BE2C (cell line): ENCODE measurements around the gene ODAD2.
"Not testable (repeated sequence)": the region's sequence is repeated elsewhere in the genome, so short reads cannot be mapped to it uniquely, and the experiment has no call there.

Source experiments
- DNase-seq: peaks from one replicate; pipeline ENCODE4 v3.0.0-alpha.2; 2020
- H3K27me3 ChIP-seq: fragments of 250-450 bp; sonication (Bioruptor Pico); 2 replicates; pipeline ENCODE4 v1.5.1; 2020; ENCODE audit warnings: mild to moderate bottlenecking
- H3K36me3 ChIP-seq: fragments of 250-450 bp; sonication (Bioruptor Pico); 2 replicates; pipeline ENCODE4 v1.5.1; 2020; ENCODE audit warnings: mild to moderate bottlenecking
- H3K4me1 ChIP-seq: fragments of 250-450 bp; sonication (Bioruptor Pico); 2 replicates; pipeline ENCODE4 v1.5.1; 2020
- H3K4me3 ChIP-seq: 2 replicates; pipeline ENCODE4 v1.5.1; 2011; ENCODE audit warnings: low read depth, low read length
- H3K9me3 ChIP-seq: fragments of 250-450 bp; sonication (Bioruptor Pico); 2 replicates; pipeline ENCODE4 v1.5.1; 2020
- TF ChIP-seq, protein P1 (sequence below): IDR thresholded peaks from 2 replicates; pipeline ENCODE4 v1.5.1; 2012; ENCODE audit warnings: mild to moderate bottlenecking, low read depth, low read length

Gene ODAD2

DNA sequence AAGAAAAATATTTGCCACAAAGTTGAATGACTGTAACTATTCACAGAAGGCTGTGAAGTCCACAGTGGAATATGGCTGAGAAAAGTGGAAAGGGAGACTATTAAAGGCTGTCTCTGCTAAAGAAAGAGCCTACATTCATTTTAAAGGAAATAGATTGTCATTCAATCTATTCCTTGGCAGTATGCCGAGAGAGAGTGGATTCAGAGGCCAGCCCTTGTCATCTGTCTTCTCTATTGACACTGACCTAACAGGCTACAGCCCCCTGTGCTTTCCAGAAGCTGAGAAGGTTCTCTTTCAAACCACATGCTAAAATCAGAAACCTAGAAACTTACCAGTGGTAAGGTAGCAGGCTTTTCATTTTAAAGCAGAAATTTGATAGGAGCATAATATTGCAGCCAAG is 12.1 kb downstream of the ODAD2 start:
- TF ChIP-seq, protein P1, sequence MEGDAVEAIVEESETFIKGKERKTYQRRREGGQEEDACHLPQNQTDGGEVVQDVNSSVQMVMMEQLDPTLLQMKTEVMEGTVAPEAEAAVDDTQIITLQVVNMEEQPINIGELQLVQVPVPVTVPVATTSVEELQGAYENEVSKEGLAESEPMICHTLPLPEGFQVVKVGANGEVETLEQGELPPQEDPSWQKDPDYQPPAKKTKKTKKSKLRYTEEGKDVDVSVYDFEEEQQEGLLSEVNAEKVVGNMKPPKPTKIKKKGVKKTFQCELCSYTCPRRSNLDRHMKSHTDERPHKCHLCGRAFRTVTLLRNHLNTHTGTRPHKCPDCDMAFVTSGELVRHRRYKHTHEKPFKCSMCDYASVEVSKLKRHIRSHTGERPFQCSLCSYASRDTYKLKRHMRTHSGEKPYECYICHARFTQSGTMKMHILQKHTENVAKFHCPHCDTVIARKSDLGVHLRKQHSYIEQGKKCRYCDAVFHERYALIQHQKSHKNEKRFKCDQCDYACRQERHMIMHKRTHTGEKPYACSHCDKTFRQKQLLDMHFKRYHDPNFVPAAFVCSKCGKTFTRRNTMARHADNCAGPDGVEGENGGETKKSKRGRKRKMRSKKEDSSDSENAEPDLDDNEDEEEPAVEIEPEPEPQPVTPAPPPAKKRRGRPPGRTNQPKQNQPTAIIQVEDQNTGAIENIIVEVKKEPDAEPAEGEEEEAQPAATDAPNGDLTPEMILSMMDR: no peak
- no peaks in the 10 kb centered on the region for H3K36me3 ChIP-seq
- no peak for DNase-seq

DNA sequence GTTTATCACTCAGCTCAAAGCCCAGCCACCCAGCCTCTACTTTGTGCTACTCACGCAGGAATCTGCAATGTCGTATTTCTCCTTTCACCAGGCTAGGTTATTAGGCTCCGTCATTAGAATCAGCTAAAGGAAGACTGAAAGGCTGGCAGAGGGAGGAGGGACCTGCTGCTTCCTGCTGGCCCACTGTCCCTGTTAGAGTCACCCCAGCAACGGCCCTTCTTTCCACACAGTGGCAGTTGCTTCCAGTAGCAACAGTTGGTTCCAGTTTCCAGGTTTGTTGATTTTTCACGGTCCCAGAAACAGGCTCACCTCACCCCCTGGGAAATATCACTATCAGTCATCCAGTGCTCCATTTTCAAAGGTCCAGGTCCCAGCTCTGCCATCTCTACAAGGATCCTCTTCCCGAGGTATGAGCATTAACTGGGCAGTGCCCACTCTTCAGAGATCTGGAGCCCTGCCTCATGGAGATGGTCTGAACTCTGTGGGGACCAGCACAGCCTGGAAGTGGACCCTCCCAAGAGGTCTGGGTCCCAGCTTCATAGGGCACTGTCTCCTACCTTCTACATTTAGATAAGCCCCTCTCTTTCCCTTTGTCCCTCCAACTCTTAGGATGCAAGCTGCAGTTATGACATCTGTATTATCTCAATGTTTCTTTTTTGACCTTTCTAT is 15.9 kb downstream of the ODAD2 start:
- H3K36me3 ChIP-seq: no peaks in the 10 kb centered on the region
- no peak for DNase-seq
- no peaks in the 10 kb centered on the region for H3K9me3 ChIP-seq
- no peak overlapping the region for H3K4me3 ChIP-seq
- H3K27me3 ChIP-seq: no peaks in the 10 kb centered on the region
- TF ChIP-seq, protein P1: no peak
- H3K4me1 ChIP-seq: no peaks in the 10 kb centered on the region

More for the DNA sequence above, 12.1 kb downstream of the ODAD2 start:
- no peaks in the 10 kb centered on the region for H3K4me1 ChIP-seq
- no peaks in the 10 kb centered on the region for H3K27me3 ChIP-seq
- no peak overlapping the region for H3K4me3 ChIP-seq
- no peaks in the 10 kb centered on the region for H3K9me3 ChIP-seq

DNA sequence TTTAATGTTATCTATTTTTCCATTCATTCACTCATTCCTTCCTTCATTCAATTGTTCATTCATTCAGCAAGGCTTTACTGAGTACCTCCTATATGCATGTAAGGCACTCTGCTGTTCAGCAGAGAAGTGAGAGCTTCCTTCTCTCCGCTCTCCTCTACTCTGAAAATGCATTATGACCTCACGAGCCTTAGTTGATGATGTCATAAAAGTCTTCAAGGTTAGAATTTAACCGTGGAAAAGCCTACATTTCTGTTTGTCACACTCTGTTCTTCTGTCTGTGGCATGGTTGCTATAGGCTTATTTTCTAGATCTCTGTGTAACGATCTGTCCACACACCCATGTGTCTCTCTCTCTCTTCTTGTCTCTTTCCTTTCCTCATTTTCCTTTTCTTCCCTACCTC is 17.1 kb downstream of the ODAD2 start:
- H3K27me3 ChIP-seq: no peaks in the 10 kb centered on the region
- TF ChIP-seq, protein P1: no peak
- no peaks in the 10 kb centered on the region for H3K36me3 ChIP-seq
- H3K4me1 ChIP-seq: no peaks in the 10 kb centered on the region
- H3K9me3 ChIP-seq: no peaks in the 10 kb centered on the region
- DNase-seq: no peak
- no peak overlapping the region for H3K4me3 ChIP-seq

DNA sequence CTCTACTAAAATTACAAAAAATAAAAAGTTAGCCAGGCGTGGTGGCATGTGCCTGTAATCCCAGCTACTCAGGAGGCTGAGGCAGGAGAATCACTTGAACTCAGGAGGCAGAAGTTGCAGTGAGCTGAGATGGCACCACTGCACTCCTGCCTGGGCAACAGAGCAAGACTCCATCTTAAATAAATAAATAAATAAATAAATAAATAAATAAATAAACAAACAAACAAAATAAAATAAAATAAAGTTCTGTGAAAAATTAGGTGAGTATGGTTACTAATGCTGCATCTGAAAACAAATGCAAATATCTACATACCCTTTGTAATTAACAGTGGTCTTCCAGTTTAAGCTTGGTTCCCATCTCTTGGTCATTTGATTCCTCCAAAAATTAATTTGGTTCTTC is 28.1 kb downstream of the ODAD2 start:
- not testable (repeated sequence) for H3K36me3 ChIP-seq, H3K9me3 ChIP-seq, H3K27me3 ChIP-seq, H3K4me3 ChIP-seq, DNase-seq, H3K4me1 ChIP-seq

DNA sequence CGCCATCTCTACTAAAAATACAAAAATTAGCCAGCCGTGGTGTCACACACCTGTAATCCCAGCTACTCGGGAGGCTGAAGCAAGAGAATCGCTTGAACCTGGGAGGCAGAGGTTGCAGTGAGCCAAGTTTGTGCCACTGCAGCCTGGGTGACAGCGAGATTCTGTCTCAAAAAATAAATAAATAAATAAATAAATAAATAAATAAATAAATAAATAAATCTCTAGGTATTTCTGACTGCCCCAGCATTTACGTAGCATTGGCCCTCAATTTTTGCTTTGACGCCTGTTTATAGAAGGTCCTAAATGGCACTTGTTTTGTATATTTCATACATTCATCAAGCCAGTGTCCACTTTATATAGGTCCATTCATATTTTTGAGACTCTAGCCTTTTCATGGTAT is 28.9 kb downstream of the ODAD2 start:
- not testable (repeated sequence) for H3K9me3 ChIP-seq, H3K4me1 ChIP-seq, H3K36me3 ChIP-seq, H3K27me3 ChIP-seq, H3K4me3 ChIP-seq, DNase-seq

DNA sequence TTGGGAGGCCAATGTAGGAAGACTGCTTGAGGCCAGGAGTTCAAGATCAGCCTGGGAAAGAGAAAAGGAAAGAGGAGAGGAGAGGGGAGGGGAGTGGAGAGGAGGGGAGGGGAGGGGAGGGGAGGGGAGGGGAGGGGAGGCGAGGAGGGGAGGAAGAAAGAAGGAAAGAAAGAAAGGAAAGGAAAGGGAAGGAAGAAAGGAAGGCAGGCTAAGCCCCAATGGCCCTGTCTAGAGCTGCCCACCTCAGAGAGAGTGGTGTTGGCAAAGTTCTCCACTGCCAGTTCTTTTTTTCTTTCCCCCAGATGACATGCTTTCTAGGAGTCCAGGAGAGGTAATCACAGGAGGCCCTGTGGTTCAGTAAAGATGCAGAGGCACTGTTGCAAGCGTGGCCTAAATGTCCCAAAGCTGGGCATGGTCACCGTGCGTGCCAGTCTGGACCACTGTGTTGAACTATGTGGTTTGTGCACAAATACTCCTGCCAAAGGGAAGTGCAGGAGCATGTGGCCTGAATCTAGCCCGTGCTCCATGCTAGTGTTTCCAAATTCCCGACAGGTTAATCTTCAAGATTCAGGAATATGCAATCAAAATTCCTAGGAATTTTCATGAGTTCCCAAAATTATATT is 39.7 kb downstream of the ODAD2 start:
- Histone ChIP-seq H3K36me3 (no peaks in the 10 kb centered on the region), H3K27me3 (no peaks in the 10 kb centered on the region)

DNA sequence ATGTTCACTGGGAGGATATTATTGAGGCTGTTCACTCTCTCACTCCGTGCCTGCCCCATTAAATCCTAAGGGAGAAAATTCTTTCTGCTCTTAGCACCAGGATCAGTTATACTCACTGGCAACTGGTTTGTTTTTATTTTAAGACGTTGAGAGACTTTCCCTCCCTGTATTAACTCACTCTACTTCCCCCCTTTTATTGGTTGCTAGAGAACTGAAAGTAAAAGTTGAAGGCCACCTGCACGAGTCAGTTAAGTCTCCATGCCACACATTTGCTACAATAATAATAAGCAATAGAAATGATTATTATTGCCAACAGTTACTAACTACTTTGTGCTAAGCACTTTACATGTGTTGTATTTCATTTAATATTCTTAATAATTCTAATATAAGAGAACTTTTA is 40.5 kb downstream of the ODAD2 start:
- not testable (repeated sequence) for H3K9me3 ChIP-seq, H3K27me3 ChIP-seq, H3K4me1 ChIP-seq, H3K36me3 ChIP-seq, H3K4me3 ChIP-seq, DNase-seq

More for the DNA sequence above, 39.7 kb downstream of the ODAD2 start:
- Histone ChIP-seq H3K4me3 (no peak overlapping the region), H3K9me3 (no peaks in the 10 kb centered on the region), H3K4me1 (no peaks in the 10 kb centered on the region)
- no peak for DNase-seq
- TF ChIP-seq, protein P1: no peak

DNA sequence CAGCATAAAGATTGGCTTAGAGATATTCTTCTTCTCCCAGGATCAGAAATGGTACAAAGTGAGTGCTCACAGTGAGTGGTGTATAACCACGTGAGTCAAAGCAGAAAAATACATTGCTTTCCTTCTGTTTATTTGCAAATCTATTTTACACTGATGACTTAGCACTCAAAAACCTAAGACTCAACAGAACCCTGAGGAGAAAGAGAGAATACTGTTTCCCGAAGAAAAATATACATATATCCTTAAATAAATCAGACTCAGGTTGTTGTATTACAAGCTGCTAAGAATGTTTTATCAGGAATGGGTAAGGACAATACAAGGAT is 48.7 kb downstream of the ODAD2 start:
- Histone ChIP-seq H3K4me3 (no peak overlapping the region), H3K36me3 (no peaks in the 10 kb centered on the region), H3K4me1 (no peaks in the 10 kb centered on the region), H3K9me3 (no peaks in the 10 kb centered on the region), H3K27me3 (no peaks in the 10 kb centered on the region)
- no peak for DNase-seq
- TF ChIP-seq, protein P1: no peak
